HG03520 (cell line): ENCODE measurements around the gene SGF29.
A peak's percentile ranks its signal among the peaks of the same experiment; 100 is the strongest.
"Not testable (repeated sequence)": the region's sequence is repeated elsewhere in the genome, so short reads cannot be mapped to it uniquely, and the experiment has no call there.

Experiments
- ATAC-seq: cut with Tn5 transposase; IDR thresholded peaks from one replicate; pipeline ENCODE4 v1.9.1; 2021; ENCODE audit warnings: mild to moderate bottlenecking, moderate library complexity; ENCODE audit not compliant: unreplicated experiment

Gene SGF29

DNA sequence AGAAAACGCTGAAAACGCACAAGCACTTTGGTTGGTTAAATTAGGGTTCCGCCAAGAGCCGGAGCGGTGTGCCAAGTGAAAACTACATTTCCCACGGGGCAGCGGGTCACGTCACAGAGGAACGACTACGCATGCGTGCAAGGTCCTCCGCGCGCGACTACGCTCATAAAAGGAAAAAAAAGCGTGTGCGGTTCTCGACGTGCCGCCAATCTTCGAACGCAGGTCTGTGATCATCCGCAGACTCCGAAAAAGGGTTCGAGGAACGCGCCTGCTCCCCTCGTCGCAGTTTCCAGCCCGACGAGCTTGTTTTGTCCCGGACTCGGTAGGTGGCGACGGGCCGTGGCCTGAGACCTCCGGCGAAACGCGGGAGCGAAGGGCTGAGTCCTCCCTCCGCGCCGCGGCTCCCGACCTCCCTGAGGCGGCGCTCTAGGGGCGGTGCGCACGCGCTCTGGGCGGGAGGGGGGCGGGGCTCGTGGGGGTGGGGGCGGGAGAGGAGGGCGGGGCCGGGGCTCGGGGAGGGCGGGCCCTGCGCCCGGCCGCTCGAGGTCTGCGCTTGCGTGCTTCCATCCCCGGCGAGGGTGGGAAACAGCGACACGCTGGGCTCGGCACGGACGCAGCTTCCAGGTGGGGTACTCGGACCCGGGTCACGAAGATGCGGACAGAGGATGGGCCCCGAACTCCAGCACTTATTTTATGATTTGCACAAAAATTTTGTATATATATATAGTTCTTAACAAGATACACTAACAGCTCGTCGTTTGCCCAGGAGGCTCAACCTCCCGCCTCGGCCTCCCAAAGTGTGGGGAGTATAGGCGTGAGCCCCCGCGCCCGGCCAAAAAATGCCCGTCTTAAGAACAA lies at the start of gene SGF29:
Gene SGF29, plus strand, starts transcription at position 145 of the 858 bp plus-strand sequence. CDS start 27,150 bp downstream, outside the sequence.
- peak; percentile 70 for ATAC-seq

DNA sequence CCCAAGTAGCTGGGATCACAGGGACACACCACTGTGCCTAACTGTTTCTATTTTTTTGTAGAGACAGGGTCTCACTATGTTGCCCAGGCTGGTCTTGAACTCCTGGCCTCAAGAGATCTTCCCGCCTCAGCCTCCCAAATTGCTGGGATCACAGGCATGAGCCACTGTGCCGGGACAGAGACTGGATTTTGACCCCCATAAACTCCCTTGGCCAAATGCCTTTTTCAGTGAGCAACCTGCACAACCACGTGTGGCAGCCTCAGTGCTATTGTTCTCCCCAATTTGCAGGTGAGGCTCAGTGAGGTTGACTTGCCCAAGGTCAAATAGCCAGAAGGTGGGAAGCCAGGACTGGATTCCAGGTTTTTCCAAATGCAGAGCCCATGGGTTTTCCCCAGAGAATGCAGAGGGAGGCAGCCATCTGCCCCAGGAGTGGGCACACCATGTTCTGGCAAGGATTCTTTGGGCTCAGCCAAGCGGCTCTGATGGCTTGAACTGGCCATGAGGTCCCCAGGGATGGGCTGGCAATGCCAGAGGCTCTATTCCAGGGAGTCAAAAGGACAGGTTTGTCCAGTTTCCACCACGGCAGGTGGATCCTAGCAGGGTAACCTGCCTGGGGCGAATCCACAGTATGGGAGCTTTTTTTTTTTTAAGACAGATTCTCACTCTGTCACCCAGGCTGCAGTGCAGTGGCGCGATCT lies 48.9 kb upstream of the SGF29 start:
- no peak for ATAC-seq

DNA sequence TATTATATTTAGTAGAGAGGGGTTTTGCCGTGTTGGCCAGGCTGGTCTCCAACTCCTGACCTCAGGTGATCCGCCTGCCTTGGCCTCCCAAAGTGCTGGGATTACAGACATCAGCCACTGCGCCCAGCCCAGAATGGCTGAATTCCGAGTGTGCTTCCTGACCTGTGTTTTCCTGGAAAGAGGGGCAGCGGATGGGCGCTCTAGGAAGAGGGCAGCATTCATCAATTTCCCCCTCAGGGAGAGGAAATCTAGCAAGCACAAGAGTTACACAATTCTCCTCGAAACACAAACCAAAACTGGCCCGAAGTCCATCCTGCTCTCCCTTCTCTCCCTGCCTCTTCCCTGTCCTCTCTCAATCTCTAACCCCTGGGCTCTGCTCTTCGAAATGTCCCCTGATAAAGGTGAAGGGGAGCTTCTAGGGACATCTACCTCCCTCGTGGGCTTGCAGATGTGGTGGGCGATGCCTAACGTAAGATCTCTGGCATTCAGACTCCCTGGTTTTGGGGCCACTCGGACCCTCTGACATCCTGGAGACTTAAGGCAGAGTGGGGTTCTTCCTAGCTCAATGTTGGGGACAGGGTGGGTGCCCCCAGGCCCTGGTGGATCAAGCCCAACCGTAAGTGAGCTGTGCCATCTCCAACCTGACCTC lies 48.1 kb upstream of the SGF29 start:
- no peak for ATAC-seq

DNA sequence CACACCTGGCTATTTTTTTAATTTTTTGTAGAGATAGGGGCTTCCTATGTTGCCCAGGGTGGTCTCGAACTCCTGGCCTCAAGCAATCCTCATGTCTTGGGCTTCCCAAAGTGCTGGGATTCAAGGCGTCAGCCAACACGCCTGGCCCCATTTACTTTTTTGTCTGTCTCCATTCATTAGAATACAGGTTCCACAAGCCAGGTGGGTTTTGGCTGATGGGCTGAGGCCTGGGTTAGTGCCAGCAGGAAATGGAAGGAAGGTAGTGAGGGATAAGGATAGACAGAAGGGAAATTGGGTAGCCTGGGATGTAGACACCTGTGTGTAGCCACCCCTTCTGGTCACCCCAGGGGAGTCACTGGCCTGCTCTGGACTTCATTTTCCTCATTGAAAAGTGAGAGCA lies 42.7 kb upstream of the SGF29 start:
- no peak for ATAC-seq

DNA sequence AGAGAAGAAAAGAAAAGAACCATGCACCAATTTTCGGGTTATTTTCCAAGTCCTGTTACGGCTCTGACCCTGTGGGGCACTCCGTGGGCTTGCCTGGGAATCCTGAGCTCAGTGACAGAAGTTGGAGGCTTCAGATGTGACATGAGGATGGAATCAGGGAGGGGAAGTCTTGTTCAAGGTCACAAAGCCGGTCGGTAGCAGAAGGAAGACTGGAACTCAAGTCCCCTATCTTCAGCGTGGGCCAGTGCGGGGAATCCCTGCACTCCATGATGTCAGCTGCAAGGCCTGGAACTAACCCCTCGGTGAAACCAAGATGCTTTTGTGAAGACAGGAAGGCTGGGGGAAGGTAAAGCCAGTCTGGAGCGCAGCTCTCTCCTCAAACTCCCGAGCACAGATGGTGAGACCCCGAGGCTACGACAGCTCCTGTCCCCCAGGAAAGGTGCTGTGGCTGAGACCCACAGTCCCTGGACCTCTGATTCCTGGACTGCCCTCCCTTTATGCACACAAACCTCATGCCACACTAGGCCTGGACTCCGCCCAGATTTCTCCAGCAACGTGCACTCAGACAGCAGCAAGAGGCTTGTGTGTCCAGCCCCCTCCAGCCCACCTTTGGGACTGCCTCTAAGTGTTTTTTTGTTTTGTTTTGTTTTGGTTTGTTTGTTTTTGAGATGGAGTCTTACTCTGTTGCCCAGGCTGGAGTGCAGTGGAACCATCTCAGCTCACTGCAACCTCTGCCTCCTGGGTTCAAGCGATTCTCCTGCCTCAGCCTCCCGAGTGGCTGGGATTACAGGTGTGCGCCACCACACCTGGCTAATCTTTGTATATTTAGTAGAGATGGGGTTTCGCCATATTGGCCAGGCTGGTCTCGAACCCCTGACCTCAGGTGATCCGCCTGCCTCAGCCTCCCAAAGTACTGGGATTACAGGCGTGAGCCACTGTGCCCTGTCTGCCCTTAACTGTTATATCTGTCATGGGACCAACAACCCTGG lies 41.6 kb upstream of the SGF29 start:
- ATAC-seq = no peak

DNA sequence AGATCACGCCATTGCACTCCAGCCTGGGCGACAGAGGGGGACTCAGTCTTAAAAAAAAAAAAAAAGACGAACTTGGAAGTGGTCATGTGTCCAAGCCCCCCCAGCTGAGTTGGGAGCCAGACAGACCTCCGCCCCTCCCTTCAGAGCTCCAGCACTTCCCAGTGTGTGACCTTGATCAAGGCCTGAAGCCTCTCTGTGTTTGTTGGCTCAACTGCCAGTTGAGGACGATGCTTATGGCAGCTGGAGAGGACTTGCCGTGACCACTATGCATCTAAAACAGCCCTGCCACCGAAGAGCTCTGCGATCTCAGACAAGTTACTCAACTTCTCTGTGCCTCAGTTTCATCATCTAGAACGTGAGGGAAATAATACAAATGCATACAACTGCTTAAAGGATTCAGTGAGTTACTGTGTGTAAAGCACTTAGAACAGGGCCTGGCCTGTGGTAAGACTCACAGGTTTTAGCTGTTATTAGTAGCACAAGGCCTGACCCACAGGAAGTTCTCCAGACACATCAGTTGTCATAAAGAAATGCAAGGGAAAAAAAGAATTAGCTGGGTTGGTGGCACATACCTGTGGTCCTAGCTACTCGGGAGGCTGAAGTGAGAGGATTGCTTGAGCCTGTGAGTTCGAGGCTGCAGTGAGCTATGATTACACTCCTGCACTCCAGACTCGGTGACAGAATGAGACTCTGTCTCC lies 40.1 kb upstream of the SGF29 start:
- ATAC-seq = no peak

DNA sequence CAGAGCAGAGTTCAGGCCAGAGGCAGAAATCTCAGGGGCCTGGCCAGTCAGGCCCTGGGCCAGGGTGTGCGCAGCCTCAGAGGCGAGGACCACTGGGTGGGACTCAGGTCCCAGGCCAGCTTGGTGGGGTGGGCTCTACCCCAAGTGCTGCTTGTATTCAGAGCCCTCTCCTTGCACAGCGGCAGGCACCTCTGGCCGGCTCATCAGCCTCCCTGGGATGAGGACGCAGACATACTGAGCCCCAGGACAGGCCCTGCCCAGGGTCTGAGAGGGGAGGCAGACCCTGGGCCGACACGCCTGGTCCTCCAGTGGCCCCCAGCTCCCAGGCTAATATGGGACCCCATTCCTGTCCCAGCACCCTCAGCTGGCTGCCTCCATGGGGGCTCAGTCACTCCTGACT lies 39.5 kb upstream of the SGF29 start:
- ATAC-seq = no peak

DNA sequence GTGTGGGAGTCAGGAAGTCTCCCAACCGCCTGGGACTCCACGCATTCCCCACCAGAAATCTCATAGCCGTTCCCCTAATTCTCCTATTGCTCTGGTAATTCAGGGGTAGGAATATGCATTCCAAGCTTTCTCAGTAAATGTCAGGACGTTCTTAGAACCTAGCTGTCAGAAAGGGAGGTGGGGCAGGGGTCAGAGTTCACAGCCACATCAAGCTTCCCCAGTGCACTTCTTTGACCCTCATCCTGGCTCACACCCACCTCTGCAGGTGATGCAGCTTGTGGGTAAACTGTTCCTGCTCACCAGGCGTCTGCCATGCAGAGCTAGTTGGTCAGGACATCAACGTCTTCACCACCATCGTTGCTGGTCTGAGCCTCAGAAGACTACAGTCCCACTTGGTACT lies 33.0 kb upstream of the SGF29 start:
- ATAC-seq = no peak

DNA sequence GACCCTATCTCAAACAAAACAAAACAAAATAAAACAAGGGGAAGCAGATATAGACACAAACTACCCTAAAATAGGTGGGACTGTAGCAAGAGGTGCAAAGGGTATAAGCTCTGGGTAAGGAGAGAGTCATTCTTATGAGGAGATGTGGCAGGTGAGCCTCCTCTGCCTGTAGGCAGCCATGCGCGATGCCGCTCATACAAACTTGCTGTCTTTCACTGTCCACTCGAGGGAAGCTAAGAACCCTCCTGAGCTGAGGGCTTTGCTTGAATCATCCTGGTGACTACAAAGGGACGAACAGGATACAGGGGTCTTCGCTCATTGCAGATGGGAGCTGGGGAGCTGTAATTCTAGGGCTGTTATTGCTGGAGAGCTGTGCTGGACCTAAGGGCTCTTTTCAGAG lies 32.3 kb upstream of the SGF29 start:
- no peak for ATAC-seq

DNA sequence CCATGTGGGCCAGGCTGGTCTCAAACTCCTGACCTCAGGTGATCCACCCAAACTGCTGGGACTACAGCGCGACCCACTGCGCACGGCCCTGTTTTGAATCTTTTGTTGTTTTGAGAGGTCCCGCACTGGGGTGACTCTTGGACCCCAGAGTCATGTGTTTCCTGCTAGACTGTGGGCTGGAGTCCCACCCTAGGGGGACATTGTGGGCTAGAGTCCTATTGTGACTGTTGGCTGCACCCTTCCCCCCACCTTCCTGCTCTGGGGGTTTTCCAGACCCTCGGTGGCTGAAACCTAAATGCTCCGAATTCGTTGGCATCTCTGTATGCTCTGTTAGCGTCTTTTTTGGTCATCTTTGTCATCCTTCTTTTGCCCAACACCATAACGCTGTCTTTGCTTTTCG lies 30.9 kb upstream of the SGF29 start:
- ATAC-seq = no peak

DNA sequence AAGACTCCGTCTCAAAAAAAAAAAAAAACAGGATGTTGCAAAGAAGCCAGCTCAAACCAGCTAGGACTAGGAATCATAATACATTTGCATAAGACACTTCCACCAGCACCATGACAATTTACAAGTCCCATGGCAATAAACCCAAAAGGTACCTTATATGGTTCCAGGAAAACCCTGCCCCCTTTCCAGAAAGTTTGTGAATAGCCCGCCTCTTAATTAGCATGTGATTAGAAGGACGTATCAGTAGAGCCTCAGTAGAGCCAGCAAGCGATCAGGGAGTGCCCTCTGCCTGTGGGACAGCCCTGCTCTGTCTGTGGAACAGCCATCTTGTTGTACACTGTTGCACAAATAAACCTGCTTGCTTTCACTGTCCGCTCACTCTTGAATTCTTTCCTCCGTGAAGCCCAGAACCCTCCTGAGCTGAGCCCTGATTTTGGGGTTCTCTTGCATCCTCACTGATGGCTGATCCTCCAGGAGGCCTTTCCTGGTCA lies 29.0 kb upstream of the SGF29 start:
- ATAC-seq = no peak

DNA sequence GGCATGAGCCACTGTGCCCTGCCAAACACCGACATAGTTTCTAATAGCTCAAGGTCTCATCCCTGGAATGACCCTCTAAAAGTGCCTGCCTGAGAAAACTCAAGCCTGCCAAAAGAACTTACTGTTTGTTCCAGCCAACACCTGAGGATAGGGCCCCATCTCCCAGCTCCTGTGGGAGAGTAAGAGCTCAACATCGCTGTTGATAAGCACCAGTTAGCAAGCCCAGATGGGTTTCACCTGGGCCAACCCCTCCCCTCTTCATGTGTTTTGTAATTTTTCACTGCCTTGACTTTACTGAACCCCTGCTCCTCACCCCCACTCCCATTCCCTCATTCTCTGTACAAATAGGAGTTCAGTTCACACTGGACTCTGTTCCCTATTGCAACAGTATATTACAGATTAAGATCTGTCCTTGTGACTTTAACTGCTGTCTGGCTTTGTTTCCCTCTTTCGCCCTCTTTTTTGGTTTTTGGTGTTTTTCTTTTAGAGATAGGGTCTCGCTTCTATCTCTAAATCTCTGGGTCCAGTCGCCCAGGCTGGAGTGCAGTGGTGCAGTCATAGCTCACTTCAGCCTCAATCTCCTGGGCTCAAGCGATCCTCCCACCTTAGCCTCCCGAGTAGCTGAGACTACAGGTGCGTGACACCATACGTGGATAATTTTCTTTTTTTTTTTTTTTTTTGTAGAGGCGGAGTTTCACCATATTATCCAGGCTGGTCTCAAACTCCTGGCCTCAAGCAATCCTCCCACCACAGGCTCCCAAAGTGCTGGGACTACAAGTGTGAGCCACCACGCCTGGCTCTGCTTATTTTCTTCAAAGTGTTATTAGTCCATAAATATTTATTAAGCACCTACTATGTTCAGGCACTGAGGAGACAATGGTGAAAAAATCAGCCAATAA lies 27.3 kb upstream of the SGF29 start:
- ATAC-seq = no peak

DNA sequence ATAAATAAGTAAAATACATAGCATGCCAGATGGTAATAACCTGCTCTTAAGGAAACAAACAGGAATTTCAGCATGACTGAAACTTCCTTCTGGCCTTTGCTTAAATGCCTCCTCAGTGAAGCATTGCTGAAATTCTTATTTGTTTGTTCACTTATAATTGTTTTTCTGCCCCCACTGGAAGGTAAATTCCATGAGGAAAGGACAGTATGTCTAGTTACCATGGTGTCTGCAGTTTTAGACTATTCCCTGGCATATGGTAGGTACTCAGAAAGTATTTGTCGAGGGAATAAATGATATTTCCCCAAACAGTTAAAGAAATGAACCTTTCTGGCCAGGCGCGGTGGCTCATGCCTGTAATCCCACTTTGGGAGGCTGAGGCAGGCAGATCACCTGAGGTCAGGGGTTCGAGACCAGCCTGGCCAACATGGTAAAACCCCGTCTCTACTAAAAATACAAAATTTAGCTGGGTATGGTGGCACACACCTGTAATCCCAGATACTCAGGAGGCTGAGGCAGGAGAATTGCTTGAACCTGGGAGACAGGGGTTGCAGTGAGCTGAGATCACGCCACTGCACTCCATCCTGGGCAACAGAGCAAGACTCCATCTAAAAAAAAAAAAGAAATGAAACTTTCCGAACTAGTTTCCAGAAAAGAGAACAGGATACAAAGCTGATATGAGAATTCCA lies 26.5 kb upstream of the SGF29 start:
- not testable (repeated sequence) for ATAC-seq

DNA sequence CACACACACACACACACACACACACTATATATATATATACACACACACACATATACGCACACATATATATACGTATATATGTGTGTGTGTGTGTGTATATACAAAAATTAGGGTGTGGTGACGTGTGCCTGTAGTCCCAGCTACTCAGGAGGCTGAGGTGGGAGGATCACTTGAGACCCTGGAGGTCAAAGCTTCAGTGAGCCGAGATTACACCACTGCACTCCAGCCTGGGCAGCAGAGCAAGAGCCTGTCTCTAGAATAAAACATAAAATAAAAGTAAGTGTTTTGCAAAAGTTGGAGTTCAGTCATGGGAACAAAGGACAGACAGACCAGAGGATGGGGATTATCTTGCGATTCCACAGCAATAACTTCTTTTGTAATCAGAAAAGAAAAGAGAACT lies 25.7 kb upstream of the SGF29 start:
- ATAC-seq = no peak

DNA sequence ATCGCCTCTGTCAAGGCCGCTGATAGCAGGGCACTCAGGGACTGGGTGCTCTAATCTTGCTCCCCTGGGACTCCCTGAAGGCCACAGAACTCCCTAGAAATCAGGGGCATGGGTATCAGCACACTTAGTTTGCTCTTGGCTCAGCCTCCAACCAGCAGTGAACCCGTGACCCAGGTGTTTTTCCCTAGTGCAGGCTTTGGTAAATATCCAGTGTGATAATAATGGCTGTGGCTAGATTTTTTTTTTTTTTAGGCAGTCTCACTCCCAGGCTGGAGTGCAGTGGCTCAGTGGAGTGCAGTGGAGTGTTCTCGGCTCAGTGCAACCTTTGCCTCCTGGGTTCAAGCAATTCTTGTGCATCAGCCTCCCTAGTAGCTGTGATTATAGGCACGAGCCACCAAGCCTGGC lies 25.3 kb upstream of the SGF29 start:
- ATAC-seq = no peak

DNA sequence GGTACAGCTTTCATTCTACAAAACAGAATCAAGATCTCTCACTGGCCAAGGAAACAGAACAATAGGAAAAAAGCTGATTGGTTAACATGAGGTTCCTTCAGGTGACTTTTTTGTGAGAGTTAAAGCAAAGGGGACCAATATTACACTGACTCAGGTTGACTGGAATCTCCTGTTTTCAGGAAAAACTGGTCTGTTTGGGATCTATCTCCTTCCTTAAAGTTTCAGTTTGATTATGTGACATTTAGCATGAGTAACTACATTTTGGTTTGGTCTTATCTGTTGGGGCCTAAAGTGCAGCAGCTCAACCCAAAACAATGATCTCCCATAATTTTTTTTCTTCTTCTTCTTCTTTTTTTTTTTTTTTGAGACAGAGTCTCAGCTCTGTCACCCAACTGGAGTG lies 24.6 kb upstream of the SGF29 start:
- ATAC-seq = no peak

DNA sequence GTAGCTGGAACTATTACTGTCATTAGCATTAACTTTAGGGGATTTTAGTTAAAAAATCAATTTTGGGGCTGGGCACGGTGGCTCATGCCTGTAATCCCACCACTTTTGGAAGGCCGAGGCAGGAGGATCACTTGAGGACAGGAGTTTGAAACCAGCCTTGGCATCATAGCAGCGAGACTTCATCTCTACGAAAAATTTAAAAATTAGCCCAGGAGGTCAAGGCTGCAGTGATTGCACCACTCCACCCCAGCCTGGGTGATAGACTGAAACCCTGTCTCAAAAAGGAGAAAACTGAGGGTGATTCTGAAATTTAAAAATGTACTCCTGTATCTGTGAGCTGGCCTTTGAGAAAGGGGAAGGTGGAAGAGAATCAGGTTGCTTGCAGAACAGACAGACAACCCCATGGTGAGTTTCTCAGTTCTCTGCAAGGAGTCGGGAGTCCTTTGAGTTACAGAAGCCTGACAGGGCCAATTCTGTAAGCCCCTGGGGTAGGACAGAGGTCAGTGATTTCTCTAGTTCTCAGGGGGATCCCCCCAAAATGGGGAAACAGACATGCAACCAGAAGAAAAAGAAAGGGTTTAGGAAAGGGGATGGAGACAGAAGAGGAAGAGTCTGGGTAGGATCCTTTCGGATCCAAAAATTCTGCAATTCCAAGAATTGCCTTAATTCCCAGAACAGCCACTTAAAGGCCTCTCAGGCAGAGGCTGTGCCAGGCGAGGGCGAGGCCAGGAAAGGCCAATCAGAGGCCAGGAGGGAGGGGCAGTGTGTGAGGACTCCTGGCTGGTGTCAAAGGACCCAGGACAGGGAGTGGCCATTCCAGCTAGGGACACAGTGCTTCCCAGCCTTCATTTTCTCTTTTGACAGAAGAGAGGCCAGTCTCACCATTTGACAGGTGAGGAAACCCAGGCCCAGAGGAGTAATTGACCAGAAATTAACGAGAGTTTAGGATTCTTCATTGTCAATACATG lies 21.7 kb upstream of the SGF29 start:
- no peak for ATAC-seq
